Stimulated activated CD4-positive, alpha-beta T cell treated with anti-CD3 and anti-CD28 coated beads, Interleukin-1b, Interleukin-23, amount 100 ng/mL, for 48 hours (primary cell): ENCODE data around the gene PCSK9.
"Not testable (repeated sequence)": the region's sequence is repeated elsewhere in the genome, so short reads cannot be mapped to it uniquely, and the experiment has no call there.

ENCODE experiments used
- DNase-seq: peaks from one replicate; pipeline ENCODE4 v3.0.0-alpha.2; 2020

The PCSK9 gene

GRCh38 chr1:55081905-55082296 lies 42.6 kb downstream of the PCSK9 start:
- DNase-seq = no peak

- DNase-seq = no peak
Observed at GRCh38 chr1:55084257-55084656, 44.9 kb downstream of the PCSK9 start.

- DNase-seq = no peak
Observed at GRCh38 chr1:55087439-55087838, 48.1 kb downstream of the PCSK9 start.

- DNase-seq = no peak
Observed at GRCh38 chr1:55088413-55088812, 49.1 kb downstream of the PCSK9 start.

GRCh38 chr1:55089683-55090082 lies 50.3 kb downstream of the PCSK9 start:
- DNase-seq = no peak

- no peak for DNase-seq
Observed at GRCh38 chr1:55092475-55092874, 53.1 kb downstream of the PCSK9 start.

- DNase-seq = no peak
Observed at GRCh38 chr1:55095095-55095494, 55.7 kb downstream of the PCSK9 start.

- no peak for DNase-seq
Observed at GRCh38 chr1:55103891-55104290, 64.5 kb downstream of the PCSK9 start.

GRCh38 chr1:55107101-55107500 lies 67.8 kb downstream of the PCSK9 start:
- no peak for DNase-seq

- not testable (repeated sequence) for DNase-seq
Observed at GRCh38 chr1:55109005-55109404, 69.7 kb downstream of the PCSK9 start.
